Measurements from ENCODE around the gene LPP. TPM values are rescaled to one million over a fixed set of nuclear protein-coding genes. Genes with fewer than 3 reads are reported as not detected.

The LPP gene
- total and polyA plus RNA-seq, 2 donors from 2014 or later, result 6.7 to 233 TPM

DNA sequence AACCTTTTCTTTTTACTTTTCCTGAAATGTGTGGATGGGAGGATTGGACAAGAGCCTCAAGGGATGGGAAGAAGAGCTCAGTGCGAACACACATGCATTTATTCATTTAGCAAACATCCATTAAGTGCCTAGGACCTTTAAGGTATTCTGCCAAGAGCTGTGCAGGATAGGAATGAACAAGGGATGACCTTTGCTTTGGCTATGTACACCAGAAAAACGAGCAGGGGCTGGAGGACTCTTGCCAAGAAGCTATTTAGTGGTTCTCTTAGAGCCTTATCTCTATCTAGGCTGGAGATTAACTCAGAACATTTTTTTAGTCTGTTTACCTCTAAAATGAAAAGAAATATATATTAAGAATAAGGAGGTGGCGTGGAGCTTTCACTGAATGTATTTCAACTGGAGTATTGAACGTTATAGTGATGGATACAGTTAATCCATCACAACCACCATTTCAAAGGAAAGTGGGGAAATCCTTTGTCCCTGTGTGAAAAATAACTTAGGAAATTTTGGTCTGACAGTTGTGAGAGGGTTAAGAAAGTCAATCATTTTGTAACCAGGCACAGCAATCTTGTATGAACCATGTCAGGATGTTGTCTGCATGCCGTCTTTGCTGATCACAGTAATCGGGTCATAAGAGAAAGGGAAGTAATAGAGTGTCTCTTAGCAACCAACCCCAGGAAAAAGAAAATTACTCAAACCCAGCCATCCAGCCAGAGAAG lies 279.0 kb downstream of the LPP start:
- H3K9ac ChIP-seq (ENCODE audit: low read length in 3 of 3), result no peak overlapping the region
- intact Hi-C loops (cut with DNase I), result no loop called here
- H3K4me3 ChIP-seq (ENCODE audit: low read length in 3 of 3), result no peak overlapping the region
- H3K4me1 ChIP-seq (ENCODE audit: control insufficient read depth in 2 of 3, insufficient read depth in 2 of 3, low read depth in 1 of 3, low read length in 3 of 3), result peaks cover 0 to 12% (median 2%) of the 10 kb centered on the region in 3 donors
- no peaks in the 10 kb centered on the region for H3K36me3 ChIP-seq (ENCODE audit: control insufficient read depth in 2 of 3, insufficient read depth in 3 of 3, low read length in 3 of 3)
- TF ChIP-seq, protein P1, sequence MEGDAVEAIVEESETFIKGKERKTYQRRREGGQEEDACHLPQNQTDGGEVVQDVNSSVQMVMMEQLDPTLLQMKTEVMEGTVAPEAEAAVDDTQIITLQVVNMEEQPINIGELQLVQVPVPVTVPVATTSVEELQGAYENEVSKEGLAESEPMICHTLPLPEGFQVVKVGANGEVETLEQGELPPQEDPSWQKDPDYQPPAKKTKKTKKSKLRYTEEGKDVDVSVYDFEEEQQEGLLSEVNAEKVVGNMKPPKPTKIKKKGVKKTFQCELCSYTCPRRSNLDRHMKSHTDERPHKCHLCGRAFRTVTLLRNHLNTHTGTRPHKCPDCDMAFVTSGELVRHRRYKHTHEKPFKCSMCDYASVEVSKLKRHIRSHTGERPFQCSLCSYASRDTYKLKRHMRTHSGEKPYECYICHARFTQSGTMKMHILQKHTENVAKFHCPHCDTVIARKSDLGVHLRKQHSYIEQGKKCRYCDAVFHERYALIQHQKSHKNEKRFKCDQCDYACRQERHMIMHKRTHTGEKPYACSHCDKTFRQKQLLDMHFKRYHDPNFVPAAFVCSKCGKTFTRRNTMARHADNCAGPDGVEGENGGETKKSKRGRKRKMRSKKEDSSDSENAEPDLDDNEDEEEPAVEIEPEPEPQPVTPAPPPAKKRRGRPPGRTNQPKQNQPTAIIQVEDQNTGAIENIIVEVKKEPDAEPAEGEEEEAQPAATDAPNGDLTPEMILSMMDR (IDR thresholded peaks at IDR 0.05; ENCODE audit: borderline replicate concordance, extremely low read depth, insufficient read depth), result no peak
- H3K9me3 ChIP-seq (ENCODE audit: control insufficient read depth in 2 of 3, insufficient read depth in 1 of 3, low read length in 3 of 3), result no peaks in the 10 kb centered on the region
- peak in 1 of 5 donors; percentile 10 for DNase-seq
- no peak overlapping the region for H3K27ac ChIP-seq (ENCODE audit: low read depth in 2 of 2, low read length in 2 of 2)
- FAIRE-seq, result no peak
- H3K27me3 ChIP-seq (ENCODE audit: control insufficient read depth, insufficient read depth, low read length), result no peaks in the 10 kb centered on the region

DNA sequence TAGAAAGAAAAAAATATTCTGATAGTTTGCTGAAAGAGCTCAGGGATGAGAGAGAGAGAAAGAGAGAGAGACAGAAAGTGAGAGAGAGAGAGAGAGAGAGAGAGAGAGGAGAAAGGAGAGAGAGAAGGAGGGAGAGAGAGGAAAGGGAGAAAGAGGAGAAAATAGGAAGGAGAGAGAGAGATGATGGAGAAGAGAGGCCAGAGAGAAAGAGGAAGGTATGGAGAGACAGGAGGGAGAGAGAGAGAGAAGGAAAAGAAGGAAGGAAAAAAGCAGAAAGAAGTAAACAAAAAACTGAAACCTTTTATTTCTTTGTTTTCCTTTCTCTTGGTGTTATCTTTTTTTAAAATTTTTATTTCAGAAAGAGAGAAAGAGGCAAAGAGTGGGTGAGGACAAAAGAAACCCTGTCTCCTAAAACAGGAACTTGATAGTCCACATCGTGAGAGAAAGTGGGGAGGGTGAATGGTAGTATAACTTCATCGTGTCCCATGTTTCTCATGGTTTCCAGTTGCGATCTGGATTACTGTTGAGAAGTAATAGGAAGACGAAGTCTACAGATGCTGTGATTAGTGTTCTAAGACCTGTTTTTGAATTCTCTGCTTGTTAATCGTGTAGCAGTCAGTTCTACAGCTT lies 279.7 kb downstream of the LPP start:
- H3K9ac ChIP-seq (ENCODE audit: low read length in 3 of 3), result no peak overlapping the region
- no peak for FAIRE-seq
- intact Hi-C loops (cut with DNase I), result no loop called here
- H3K27ac ChIP-seq (ENCODE audit: low read depth in 2 of 2, low read length in 2 of 2), result no peak overlapping the region
- no peak overlapping the region for H3K4me3 ChIP-seq (ENCODE audit: low read length in 3 of 3)
- H3K36me3 ChIP-seq (ENCODE audit: control insufficient read depth in 2 of 3, insufficient read depth in 3 of 3, low read length in 3 of 3), result no peaks in the 10 kb centered on the region
- H3K4me1 ChIP-seq (ENCODE audit: control insufficient read depth in 2 of 3, insufficient read depth in 2 of 3, low read depth in 1 of 3, low read length in 3 of 3), result peaks cover 0 to 12% (median 2%) of the 10 kb centered on the region in 3 donors
- H3K27me3 ChIP-seq (ENCODE audit: control insufficient read depth, insufficient read depth, low read length), result no peaks in the 10 kb centered on the region
- H3K9me3 ChIP-seq (ENCODE audit: control insufficient read depth in 2 of 3, insufficient read depth in 1 of 3, low read length in 3 of 3), result no peaks in the 10 kb centered on the region
- TF ChIP-seq, protein P1 (IDR thresholded peaks at IDR 0.05; ENCODE audit: borderline replicate concordance, extremely low read depth, insufficient read depth), result no peak
- DNase-seq, result no peak

DNA sequence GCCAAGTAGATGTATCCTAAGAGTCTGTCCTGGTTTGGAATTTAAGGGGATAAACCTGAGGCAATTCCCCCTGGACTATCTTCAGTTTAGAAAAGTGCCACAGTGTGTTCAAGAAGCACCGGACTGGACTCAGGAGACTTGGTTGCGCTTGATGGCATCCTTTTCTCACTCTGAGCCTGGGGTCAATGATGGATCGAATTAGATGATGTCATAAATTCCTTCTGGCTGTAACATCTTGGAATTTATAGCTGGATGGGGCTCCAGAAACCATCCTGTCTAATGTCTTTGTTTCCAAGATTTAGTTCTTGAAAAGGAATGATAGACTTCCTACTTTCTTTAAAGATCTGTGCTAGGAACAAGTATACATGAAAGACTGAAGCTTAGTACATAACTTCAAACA lies 280.6 kb downstream of the LPP start:
- FAIRE-seq (no peak), DNase-seq (no peak)
- intact Hi-C loops (cut with DNase I), result no loop called here
- Histone ChIP-seq H3K4me1 (ENCODE audit: control insufficient read depth in 2 of 3, insufficient read depth in 2 of 3, low read depth in 1 of 3, low read length in 3 of 3) (peaks cover 0 to 12% (median 2%) of the 10 kb centered on the region in 3 donors), H3K36me3 (ENCODE audit: control insufficient read depth in 2 of 3, insufficient read depth in 3 of 3, low read length in 3 of 3) (no peaks in the 10 kb centered on the region), H3K9ac (ENCODE audit: low read length in 3 of 3) (no peak overlapping the region), H3K9me3 (ENCODE audit: control insufficient read depth in 2 of 3, insufficient read depth in 1 of 3, low read length in 3 of 3) (no peaks in the 10 kb centered on the region), H3K27ac (ENCODE audit: low read depth in 2 of 2, low read length in 2 of 2) (no peak overlapping the region), H3K4me3 (ENCODE audit: low read length in 3 of 3) (no peak overlapping the region), H3K27me3 (ENCODE audit: control insufficient read depth, insufficient read depth, low read length) (no peaks in the 10 kb centered on the region)
- TF ChIP-seq, protein P1 (IDR thresholded peaks at IDR 0.05; ENCODE audit: borderline replicate concordance, extremely low read depth, insufficient read depth), result no peak

All from kidney (tissue), 14 donors.